Hematopoietic multipotent progenitor cell treated with erythropoietin and hydrocortisone succinate and interleukin-3 and kit ligand, for 15 days (in vitro differentiated cells): ENCODE measurements around the gene RAPGEF5.

ENCODE experiments used
- DNase-seq: peaks from one replicate; pipeline ENCODE4 v3.0.0-alpha.2; 2015; ENCODE audit warnings: low spot score

Gene RAPGEF5

DNA sequence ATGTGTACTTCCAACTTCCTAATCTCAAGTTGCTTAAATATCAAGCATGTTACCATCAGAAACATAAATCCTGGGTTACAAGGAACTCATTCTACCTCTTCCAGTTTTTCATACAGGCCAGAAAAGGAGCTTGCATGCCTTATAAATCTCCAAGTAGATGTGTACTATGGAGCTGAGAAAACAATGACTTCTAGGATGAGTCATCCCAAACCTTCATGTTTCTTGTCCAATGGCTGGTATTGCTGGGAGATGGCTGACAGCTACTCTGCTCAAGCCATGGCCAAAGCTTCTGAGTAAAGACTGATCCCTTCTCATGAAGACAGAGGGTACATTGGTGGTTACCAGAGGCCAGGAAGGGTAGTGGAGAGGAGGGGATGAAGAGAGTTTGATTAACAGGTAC is 8.6 kb downstream of the RAPGEF5 start:
- DNase-seq: no peak

DNA sequence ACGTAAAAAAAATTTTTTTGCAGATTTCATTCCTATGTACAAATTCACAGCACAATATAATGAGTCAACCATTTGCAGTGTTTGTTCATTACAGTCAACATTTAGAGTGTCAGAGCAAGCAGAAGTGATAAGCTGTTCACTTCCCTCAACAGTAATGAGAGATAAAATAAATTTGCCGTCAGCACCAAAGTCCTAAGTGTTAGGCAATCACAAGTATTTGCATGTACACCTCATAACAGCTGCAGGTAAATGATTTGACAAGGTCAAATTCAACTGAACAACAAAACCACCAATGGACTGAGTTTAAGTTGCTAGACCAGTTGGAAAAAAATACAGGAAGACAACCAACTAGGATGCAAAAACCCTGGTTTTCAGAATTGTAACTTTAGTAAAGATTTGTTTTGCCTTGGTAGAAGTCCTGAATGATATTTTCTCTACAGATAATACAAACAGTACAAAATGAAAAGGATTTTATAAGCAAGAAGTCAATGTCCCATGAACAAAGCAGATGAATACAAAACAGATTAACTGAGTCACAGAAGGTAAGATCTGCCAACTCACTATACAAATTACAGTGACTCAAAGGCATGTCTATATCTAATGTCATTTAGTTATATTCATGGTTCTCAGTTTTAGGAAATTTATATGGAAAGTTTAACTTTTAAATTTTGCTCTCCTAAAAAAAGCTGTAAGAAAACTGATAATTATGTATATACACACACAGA is 10.4 kb downstream of the RAPGEF5 start:
- no peak for DNase-seq

- DNase-seq: no peak
Observed at GRCh38 chr7:22344655-22345054, 12.3 kb downstream of the RAPGEF5 start.

- DNase-seq: no peak
Observed at GRCh38 chr7:22343612-22344011, 13.3 kb downstream of the RAPGEF5 start.

- DNase-seq: no peak
Observed at GRCh38 chr7:22343071-22343470, 13.9 kb downstream of the RAPGEF5 start.

GRCh38 chr7:22339725-22340390 is 17.1 kb downstream of the RAPGEF5 start:
- DNase-seq: no peak

DNA sequence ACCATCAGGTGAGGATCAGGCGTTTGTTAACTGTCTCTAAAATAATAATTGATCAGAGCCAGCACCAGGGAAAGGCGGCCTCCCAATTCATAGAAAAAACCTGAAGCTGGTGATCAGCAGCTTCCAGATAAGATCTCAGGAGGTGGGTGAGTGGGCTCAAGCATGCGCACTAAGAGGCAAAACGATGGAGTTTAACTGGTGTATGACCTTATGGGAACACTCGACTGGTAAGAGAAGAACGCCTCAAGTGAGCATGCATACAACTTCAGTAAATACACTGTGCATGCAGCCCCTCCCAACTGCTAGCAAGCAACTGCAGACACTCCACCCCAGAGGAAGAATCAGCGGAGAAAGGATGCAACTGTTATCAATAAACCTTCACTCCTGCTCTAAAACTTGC is 18.1 kb downstream of the RAPGEF5 start:
- DNase-seq: no peak

GRCh38 chr7:22338411-22338810 is 18.5 kb downstream of the RAPGEF5 start:
- DNase-seq: no peak

- DNase-seq: no peak
Observed at GRCh38 chr7:22333680-22334141, 23.2 kb downstream of the RAPGEF5 start.

GRCh38 chr7:22332461-22332870 is 24.5 kb downstream of the RAPGEF5 start:
- DNase-seq: no peak

DNA sequence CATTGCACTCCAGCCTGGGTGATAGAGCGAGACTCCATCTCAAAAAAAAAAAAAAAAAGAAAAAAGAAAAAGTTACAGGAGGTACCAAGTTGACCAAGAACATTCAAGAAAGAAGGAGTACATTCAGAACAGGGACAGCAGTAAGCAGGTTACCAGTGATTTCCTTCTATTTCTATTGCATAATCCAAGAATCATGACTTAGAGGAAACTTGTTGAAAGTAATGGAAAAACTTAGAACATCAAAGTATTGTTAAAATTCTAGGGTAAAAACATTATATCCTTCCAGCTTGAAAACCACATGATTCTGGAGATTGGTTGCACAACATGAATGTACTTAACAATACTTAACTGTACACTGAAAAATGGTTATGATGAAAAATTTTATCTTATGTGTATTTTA is 25.2 kb downstream of the RAPGEF5 start:
- DNase-seq: no peak

GRCh38 chr7:22330903-22331302 is 26.1 kb downstream of the RAPGEF5 start:
- no peak for DNase-seq

- DNase-seq: no peak
Observed at GRCh38 chr7:22329816-22330524, 27.0 kb downstream of the RAPGEF5 start.

DNA sequence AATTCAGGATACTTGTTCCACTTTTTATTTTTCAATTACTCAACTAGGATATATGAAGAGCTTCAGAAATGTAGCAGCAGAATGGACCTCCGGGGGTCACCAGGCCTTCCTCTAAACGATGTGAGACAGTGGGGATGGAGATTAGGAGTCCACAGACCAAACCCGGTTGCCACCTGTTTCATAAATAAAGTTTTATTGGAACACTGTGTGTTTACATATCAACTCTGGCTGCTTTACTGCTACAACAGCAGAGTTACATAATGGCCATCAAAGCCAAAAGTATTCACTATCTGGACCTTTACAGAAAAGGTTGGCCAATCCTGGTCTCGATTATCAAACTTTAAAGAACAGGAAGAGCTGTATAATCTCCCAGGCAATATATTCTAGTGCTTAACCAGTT is 30.8 kb downstream of the RAPGEF5 start:
- no peak for DNase-seq

- no peak for DNase-seq
Observed at GRCh38 chr7:22325671-22326070, 31.3 kb downstream of the RAPGEF5 start.

DNA sequence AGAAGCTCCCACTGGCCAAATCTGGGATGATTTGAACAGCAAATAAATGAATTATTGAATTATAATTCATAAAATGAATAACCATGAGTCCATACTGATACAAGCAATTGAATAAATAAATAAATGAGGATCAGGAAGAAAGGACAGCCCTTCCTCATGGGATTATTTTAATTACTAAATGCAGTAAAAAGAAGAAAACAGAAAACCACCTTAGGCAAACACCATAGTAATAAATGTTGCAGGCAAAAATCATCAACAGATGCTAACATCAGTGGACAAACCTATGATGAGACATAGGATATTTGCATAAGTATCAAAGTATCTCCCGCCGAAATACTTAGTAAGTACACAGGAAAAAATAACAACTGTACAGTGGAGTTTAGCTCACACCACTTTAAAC is 33.2 kb downstream of the RAPGEF5 start:
- no peak for DNase-seq

DNA sequence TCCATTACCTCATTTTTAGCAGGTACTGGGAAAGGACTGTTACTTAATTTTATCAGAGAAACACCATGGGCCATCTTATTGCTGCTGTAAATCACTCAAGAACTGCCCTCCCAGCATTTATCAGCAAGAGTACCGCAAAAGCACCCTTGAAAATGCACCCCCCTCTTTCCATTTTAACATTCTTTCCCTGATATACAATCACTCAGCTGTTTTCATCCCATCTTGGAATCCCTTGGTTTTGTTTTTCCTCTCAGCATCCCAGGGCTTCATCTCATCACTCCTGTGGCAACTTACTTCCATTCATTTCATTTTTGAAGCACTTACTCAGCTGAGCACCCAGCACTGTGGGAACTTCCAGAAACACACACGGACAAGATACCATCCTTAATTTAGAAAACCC is 36.5 kb downstream of the RAPGEF5 start:
- DNase-seq: no peak

GRCh38 chr7:22319424-22320403 is 37.2 kb downstream of the RAPGEF5 start:
- no peak for DNase-seq

DNA sequence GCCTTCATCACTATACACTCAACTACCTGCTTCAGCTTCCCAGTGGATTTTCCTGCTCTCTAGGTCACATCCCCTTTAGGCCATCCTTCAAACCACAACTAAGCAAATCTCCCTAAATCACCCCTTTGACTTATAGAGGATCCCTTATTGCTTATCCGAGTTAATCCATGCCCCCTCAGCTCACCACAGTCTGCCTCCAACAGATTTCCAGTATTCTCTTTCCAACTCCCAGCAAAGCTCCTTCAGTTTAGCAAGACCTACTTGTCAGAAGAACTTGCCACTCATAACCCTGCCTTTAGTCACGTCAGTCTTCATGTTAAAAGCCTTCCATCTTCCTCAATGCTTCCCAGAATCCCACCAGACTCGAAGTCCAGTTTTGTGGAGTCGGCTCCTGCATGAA is 38.6 kb downstream of the RAPGEF5 start:
- DNase-seq: no peak

DNA sequence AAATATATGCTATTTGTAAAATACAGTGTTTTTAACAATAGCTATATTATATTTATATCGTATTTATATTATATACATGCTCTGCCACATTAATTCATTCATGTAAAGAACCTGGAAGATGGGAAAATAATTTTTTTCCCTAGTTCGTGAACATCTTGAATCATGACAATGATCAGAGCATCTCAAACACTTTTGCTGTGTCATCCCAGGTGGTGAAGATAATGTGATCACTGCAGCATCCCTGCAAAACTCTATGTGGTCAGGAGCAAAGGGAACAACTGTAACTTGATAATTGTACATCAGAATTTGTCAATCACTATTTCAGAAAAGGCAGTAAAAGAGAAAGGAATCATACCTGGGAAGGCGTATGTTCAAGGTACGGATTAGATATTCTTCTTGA is 39.3 kb downstream of the RAPGEF5 start:
- no peak for DNase-seq

- no peak for DNase-seq
Observed at GRCh38 chr7:22316914-22317313, 40.0 kb downstream of the RAPGEF5 start.

DNA sequence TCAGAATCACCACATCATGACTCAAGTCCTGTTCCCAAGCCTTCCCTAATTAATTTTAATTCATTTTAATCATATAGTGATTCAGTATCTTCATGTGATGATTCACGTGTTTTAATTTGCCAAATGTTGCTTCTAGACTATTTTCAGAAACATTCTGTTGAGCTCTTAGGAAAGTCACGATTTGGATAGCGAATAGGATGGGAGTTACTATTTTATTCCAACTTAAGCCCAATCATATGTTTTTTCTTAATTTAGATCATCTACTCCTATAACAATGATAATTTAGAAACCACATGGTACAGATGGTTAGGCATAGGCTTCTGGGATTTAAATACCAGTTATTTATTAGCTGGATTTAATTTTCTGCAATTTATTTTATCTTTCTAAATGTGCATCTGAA is 49.1 kb downstream of the RAPGEF5 start:
- no peak for DNase-seq
